Fibroblast of the aortic adventitia (primary cell): ENCODE results near the gene CIDEB. TPM values are rescaled to one million over a fixed set of nuclear protein-coding genes. Genes with fewer than 3 reads are reported as not detected.

Source experiments
- DNase-seq: peaks from one replicate; pipeline ENCODE4 v3.0.0-alpha.2; 2010; ENCODE audit warnings: low read depth
- H3K4me3 ChIP-seq: 2 replicates; pipeline ENCODE4 v1.5.1; 2011; ENCODE audit warnings: low read depth, mild to moderate bottlenecking, control low read depth, low read length, moderate library complexity
- small RNA-seq: library from RNA; depleted of rRNA; stranded (forward); fragments of <200 nt; gene quantifications from one replicate; pipeline ENCODE3, GENCODE V24; 2012
- total RNA-seq: library from RNA; depleted of rRNA; stranded (reverse); fragments of >200 nt; gene quantifications from 2 replicates; pipeline ENCODE4 v1.2.3, GENCODE V29; 2012; ENCODE audit warnings: low replicate concordance
- TF ChIP-seq, protein P1 (sequence below): IDR thresholded peaks from 2 replicates; pipeline ENCODE4 v1.5.1; 2011; ENCODE audit warnings: mild to moderate bottlenecking, low read length, control low read depth, inconsistent platforms; ENCODE audit not compliant: insufficient read depth

CIDEB gene
- total RNA-seq, 1 donor: 4.2 TPM

DNA sequence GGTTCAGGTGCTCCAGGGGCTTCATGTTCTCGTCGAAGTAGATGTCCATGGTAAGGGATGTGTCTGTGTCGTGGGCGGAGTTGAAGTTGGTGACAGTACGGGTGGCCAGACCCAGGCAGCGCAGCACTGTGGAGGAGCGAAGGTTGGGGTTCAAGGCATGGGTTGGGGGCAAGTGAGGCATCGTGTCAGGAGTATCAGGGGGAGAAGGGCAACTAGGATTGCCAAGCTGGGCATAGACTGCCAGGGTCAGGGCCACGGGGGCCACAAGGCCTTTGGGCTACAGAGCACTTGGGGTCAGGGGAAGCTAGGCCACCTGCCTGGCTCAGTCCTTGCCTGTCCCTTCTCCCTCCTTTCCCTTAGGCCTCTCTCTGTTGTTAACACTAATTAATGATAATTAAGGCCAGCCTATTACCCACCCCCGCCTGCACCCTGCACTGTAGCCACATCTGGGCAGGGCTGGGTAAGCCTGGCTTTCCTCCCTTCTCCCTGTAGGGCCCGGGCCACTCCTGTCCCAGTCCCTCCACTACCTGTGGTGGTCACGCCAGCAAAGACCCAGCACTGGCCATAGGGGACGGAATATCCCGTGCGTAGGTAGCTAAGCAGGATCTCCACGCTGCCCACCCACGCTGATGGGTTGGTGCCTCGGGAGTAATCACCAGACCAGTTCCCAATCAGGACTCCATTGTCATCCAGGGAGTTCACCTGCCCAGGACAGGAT lies 49.1 kb downstream of the CIDEB start:
- DNase-seq: no peak
- TF ChIP-seq, protein P1, sequence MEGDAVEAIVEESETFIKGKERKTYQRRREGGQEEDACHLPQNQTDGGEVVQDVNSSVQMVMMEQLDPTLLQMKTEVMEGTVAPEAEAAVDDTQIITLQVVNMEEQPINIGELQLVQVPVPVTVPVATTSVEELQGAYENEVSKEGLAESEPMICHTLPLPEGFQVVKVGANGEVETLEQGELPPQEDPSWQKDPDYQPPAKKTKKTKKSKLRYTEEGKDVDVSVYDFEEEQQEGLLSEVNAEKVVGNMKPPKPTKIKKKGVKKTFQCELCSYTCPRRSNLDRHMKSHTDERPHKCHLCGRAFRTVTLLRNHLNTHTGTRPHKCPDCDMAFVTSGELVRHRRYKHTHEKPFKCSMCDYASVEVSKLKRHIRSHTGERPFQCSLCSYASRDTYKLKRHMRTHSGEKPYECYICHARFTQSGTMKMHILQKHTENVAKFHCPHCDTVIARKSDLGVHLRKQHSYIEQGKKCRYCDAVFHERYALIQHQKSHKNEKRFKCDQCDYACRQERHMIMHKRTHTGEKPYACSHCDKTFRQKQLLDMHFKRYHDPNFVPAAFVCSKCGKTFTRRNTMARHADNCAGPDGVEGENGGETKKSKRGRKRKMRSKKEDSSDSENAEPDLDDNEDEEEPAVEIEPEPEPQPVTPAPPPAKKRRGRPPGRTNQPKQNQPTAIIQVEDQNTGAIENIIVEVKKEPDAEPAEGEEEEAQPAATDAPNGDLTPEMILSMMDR: no peak
- no peak overlapping the region for H3K4me3 ChIP-seq

DNA sequence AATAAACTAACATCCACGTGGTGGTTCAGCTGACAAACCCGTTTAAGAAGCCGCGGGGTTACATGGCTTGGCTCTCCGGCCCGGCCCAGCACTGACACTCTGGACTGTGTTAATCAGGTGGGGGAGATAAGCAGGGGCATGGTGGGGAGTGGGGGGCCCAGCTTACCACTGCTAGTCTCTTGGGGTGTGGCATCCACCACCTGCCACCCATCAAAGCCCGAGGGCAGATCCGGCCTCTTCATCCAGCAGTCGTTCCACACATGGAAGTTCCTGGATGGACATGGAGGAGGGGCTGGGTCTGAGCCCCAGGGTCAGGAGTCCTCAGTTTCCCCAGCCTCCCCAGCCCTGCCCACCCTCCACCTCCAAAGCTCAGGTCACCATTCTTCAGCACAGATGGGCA lies 49.7 kb downstream of the CIDEB start:
- TF ChIP-seq, protein P1: no peak
- no peak for DNase-seq
- no peak overlapping the region for H3K4me3 ChIP-seq

DNA sequence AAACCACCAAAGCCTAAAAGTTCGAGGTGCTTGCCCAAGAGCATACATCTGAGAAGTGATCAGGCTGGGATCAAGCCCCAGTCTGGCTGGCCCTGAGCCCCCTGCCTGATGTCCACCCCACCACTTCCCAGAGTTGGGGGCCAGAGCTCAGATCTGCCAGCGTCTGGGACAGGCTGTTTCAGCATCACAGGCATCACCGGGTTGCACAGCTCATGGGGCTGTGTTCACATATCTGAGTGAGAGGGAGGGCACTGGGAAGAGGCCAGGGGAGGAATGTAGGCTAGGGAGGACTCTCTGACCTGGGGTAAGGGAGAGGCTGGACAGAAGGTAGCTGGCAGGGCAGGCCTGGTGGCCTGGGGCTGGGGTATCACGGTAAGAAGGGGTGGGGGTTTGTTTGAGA lies 50.8 kb downstream of the CIDEB start:
- TF ChIP-seq, protein P1: no peak
- no peak for DNase-seq
- H3K4me3 ChIP-seq: no peak overlapping the region

DNA sequence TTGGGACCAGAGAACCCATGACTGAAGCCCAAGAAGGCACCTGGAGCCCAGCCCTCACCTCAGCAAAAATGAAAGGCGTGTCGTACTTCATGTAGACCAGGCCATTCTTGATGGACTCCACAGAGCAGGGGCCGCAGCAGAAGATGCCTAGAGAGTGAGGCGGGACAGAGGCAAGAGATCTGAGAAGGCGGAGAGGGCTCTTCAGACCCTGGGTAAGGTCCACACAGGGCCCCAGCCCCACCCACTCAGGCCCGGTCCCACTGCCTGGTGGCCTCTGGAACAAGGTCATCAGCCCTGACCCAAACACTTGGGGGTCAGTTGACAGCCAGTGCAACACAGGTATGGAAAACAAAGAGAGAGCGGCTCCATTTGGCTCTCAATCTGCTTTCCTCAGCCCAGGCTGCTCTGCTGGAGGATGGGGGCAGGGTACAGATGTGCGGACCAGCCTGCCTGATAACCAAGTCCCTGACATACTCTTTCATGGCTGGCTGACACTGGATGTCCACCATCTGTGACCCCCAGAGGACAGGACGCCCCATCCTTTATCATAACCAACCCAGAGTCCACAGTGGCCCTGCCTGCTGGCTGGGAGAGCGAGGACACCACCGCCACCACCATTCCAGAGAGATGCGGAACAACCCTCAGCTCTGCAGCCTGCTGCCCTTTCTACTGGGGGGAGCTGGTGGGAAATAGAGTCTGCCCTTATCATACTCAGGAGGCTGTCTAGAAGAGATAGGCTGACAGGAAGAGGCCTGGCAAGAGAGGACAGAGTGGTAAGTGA lies 51.7 kb downstream of the CIDEB start:
- TF ChIP-seq, protein P1: no peak

DNA sequence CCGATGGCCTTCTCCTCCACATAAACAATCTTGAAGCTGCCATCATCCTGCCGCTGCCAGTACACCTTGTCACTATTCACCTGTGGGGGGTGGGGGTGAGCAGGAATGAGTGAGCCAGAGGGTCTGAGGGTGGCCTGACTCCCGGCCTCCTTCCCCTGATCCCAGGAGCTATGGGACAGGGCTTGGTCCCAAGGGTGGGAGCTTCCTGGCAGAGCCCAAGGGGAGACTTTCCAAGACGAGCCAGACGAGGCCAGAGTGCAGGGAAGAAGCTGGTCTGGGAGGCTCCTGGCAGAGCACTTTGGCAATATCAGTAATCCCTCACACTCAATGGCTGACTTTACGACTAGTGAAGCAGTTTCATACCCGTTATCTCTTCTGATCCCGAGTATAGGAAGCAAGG lies 52.3 kb downstream of the CIDEB start:
- no peak for DNase-seq
- no peak overlapping the region for H3K4me3 ChIP-seq
- TF ChIP-seq, protein P1: no peak

More for the DNA sequence above, 51.7 kb downstream of the CIDEB start:
- H3K4me3 ChIP-seq: no peak overlapping the region
- no peak for DNase-seq

Small RNA genes lying within 50 kb of the gene (small RNA-seq; reads per million reads assigned to genes)
- gene RF00026: not detected

Other genes with a start within 250 kb of the CIDEB start
- gene CPNE6, start 236.4 kb downstream of the CIDEB start, total RNA-seq: not detected in 2 replicates
- gene PCK2, start 213.7 kb downstream of the CIDEB start, total RNA-seq: 20.1 and 36.5 TPM in 2 replicates
- 44.6 and 85.3 TPM in 2 replicates for gene DCAF11, start 193.2 kb downstream of the CIDEB start, total RNA-seq
- 0.90 and 4.1 TPM in 2 replicates for gene NRL, start 193.0 kb downstream of the CIDEB start, total RNA-seq
- 0.18 TPM in 1 of 2 replicates, not detected in the other for gene FITM1, start 177.3 kb downstream of the CIDEB start, total RNA-seq
- gene PSME1, start 171.8 kb downstream of the CIDEB start, total RNA-seq: 84.8 and 117 TPM in 2 replicates
- 3.8 and 11.9 TPM in 2 replicates for gene EMC9, start 166.4 kb downstream of the CIDEB start, total RNA-seq
- gene PSME2, start 161.4 kb downstream of the CIDEB start, total RNA-seq: 33.4 and 78.3 TPM in 2 replicates
- gene RNF31, start 160.5 kb downstream of the CIDEB start, total RNA-seq: 51.1 and 165 TPM in 2 replicates
- gene IRF9, start 146.7 kb downstream of the CIDEB start, total RNA-seq: 43.8 and 63.1 TPM in 2 replicates
- gene REC8, start 135.9 kb downstream of the CIDEB start, total RNA-seq: 1.9 and 4.2 TPM in 2 replicates
- 44.0 and 52.0 TPM in 2 replicates for gene IPO4, start 119.2 kb downstream of the CIDEB start, total RNA-seq
- gene TM9SF1, start 112.5 kb downstream of the CIDEB start, total RNA-seq: 50.9 and 73.9 TPM in 2 replicates
- gene TSSK4, start 102.3 kb downstream of the CIDEB start, total RNA-seq: 0.27 TPM in 1 of 2 replicates, not detected in the other
- 70.7 and 159 TPM in 2 replicates for gene CHMP4A, start 94.5 kb downstream of the CIDEB start, total RNA-seq
- gene MDP1, start 91.9 kb downstream of the CIDEB start, total RNA-seq: 11.8 and 23.2 TPM in 2 replicates
- gene NEDD8, start 75.6 kb downstream of the CIDEB start, total RNA-seq: 38.8 and 136 TPM in 2 replicates
- 53.6 and 207 TPM in 2 replicates for gene GMPR2, start 75.0 kb downstream of the CIDEB start, total RNA-seq
- gene TINF2, start 65.4 kb downstream of the CIDEB start, total RNA-seq: 53.0 and 60.5 TPM in 2 replicates
- gene TGM1, start 44.8 kb downstream of the CIDEB start, total RNA-seq: 0.36 and 6.1 TPM in 2 replicates
- 21.2 and 26.7 TPM in 2 replicates for gene RABGGTA, start 36.4 kb downstream of the CIDEB start, total RNA-seq
- gene DHRS1, start 8.2 kb downstream of the CIDEB start, total RNA-seq: 8.7 and 20.7 TPM in 2 replicates
- gene NOP9, start 8.1 kb downstream of the CIDEB start, total RNA-seq: 16.4 and 19.6 TPM in 2 replicates
- gene LTB4R2, start 2.2 kb upstream of the CIDEB start, total RNA-seq: 3.5 and 18.6 TPM in 2 replicates
- gene LTB4R, start 3.5 kb upstream of the CIDEB start, total RNA-seq: 0.98 and 1.5 TPM in 2 replicates
- gene ADCY4, start 27.1 kb upstream of the CIDEB start, total RNA-seq: 1.2 and 6.3 TPM in 2 replicates
- gene RIPK3, start 32.0 kb upstream of the CIDEB start, total RNA-seq: 0.99 and 3.0 TPM in 2 replicates
- 77.9 and 221 TPM in 2 replicates for gene NFATC4, start 60.2 kb upstream of the CIDEB start, total RNA-seq
- 14.1 and 45.1 TPM in 2 replicates for gene NYNRIN, start 91.0 kb upstream of the CIDEB start, total RNA-seq
- 5.9 and 6.2 TPM in 2 replicates for gene CBLN3, start 121.7 kb upstream of the CIDEB start, total RNA-seq
- gene KHNYN, start 122.0 kb upstream of the CIDEB start, total RNA-seq: 37.1 and 39.8 TPM in 2 replicates
- 12.6 and 13.7 TPM in 2 replicates for gene SDR39U1, start 134.8 kb upstream of the CIDEB start, total RNA-seq
- not detected in 2 replicates for gene CMA1, start 200.3 kb upstream of the CIDEB start, total RNA-seq